ENCODE data around the gene GFRA1.

GRCh38 chr10:116197946-116198675, 74.9 kb downstream of the GFRA1 start:
- TF ChIP-seq SMC3 (IDR thresholded peaks at IDR 0.05; ENCODE audit: low read depth, low read length) (no peak), RCOR1 (IDR thresholded peaks at IDR 0.05; ENCODE audit: insufficient replicate concordance, low read length) (no peak), CTCF (conservative IDR thresholded peaks at IDR 0.05; ENCODE audit: low read depth, low read length) (no peak), CEBPB (IDR thresholded peaks at IDR 0.05; ENCODE audit: low read depth, low read length) (no peak), BHLHE40 (IDR thresholded peaks at IDR 0.05; ENCODE audit: low read depth, low read length) (no peak), ELK1 (IDR thresholded peaks at IDR 0.05; ENCODE audit: borderline replicate concordance, low read depth, low read length) (no peak), POLR2A (IDR thresholded peaks at IDR 0.05; ENCODE audit: low read depth, low read length) (no peak), MXI1 (IDR thresholded peaks at IDR 0.05; ENCODE audit: borderline replicate concordance, low read depth, low read length) (no peak), MAFK (IDR thresholded peaks at IDR 0.05; ENCODE audit: low read depth, low read length) (no peak), MAZ (IDR thresholded peaks at IDR 0.05; ENCODE audit: borderline replicate concordance, low read depth, low read length) (no peak), USF2 (IDR thresholded peaks at IDR 0.05; ENCODE audit: low read depth, low read length) (no peak)
